ENCODE measurements around the gene TBL1X.

GRCh38 chrX:9739130-9739529 lies 274.3 kb downstream of the TBL1X start:
- TF ChIP-seq YBX1 (IDR thresholded peaks at IDR 0.05): no peak
- no peak for TF ChIP-seq ATF3 (IDR thresholded peaks at IDR 0.05; ENCODE audit: borderline replicate concordance, extremely low read depth, low read depth, low read length)
- no peak for TF ChIP-seq EP300 (IDR thresholded peaks at IDR 0.05; ENCODE audit: borderline replicate concordance in 1 of 2, control insufficient read depth in 1 of 2, low read depth in 2 of 2, low read length in 2 of 2)
- no peak for TF ChIP-seq CTCF (IDR thresholded peaks at IDR 0.05 in 2 of 3, conservative IDR thresholded peaks at IDR 0.05 in 1 of 3; ENCODE audit: control insufficient read depth in 2 of 3, extremely low read depth in 1 of 3, insufficient read depth in 1 of 3, low read depth in 3 of 3, low read length in 3 of 3)

All from GM12878 (cell line).